ENCODE data around the gene CNNM4.

The CNNM4 gene

DNA sequence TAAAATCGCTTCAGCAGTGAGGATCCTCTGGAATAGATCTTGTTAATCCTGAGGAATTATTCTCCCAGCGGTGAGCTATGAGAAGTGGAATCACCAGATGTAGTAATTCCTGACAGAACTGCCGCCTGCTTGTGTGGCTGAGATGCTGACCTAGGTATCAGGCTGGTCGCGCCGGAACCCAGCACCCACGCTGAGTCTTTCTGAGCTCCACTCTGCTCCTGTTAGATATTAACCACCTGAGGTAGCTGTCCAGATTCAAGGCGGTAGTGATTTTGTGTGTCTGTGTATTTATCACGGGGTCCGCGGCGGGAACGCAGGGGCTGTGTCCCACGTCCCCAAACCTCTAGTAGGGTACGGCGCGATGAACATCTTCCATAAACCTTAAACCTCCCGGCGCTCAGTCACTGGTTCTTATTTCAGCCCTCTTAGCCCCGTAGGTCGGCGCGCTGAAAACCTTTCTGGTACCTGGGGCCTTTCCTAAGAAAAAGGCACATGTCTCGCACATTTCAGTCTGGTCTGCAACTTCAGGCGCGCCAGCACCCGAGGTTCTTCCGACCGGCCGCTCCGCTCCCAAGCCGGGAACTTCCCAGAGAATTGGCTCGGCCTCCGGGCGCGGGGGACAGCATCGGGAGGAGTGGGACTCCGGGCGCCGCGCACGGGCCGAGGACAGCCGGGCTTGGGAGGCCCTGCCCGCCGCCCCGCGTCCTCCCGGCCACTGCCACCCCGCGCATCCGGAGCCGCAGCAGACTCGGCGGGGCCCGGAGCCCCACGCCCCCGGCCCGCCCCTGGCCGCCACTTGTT is 54.8 kb downstream of the CNNM4 start:
- DNase-seq: no peak

DNA sequence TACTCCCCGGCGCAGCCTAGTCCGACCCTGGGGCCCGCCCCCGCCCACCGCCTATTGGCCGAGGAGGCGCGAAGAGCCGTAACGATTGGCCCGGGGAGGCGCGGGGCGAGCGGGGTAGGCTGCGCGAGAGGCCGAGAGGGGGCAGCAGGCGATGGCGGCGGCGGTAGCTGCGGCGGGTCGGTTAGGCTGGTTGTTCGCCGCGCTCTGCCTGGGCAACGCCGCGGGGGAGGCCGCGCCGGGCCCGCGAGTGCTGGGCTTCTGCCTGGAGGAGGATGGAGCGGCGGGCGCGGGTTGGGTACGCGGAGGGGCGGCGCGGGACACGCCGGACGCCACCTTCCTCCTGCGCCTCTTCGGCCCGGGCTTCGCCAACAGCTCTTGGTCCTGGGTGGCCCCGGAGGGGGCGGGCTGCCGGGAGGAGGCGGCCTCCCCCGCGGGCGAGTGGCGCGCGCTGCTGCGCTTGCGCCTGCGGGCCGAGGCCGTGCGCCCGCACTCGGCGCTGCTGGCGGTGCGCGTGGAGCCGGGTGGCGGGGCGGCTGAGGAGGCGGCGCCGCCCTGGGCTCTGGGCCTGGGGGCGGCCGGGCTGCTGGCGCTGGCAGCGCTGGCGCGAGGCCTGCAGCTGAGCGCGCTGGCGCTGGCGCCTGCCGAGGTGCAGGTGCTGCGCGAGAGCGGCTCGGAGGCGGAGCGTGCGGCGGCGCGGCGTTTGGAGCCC is 55.6 kb downstream of the CNNM4 start, which contains the start of gene CNNM3:
Gene CNNM3, plus strand, starts transcription at position 142 of the 709 bp plus-strand sequence. Its CDS starts 10 bp downstream, at position 152.
- DNase-seq: peak; percentile 98

DNA sequence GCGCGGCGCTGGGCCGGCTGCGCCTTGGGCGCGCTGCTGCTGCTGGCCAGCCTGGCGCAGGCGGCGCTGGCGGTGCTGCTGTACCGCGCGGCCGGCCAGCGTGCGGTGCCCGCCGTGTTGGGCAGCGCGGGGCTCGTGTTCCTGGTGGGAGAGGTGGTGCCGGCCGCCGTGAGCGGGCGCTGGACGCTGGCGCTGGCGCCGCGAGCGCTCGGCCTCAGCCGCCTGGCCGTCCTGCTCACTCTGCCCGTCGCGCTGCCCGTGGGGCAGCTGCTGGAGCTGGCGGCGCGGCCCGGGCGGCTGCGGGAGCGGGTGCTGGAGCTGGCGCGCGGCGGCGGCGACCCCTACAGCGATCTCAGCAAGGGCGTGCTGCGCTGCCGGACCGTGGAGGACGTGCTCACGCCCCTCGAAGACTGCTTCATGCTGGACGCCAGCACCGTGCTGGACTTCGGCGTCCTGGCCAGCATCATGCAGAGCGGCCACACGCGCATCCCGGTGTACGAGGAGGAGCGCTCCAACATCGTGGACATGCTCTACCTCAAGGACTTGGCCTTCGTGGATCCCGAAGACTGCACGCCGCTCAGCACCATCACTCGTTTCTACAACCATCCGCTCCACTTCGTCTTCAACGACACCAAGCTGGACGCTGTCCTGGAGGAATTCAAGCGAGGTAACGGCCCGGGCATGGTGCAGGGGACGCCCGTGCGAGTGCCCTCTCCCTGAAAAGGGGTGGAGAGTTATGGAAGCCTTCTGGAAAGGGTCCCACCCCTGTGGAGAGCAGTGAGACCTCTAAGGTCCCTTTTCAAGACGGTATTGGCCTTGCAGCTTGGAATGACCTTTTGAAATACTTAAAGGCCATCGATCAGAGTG is 56.4 kb downstream of the CNNM4 start:
- no peak for DNase-seq

DNA sequence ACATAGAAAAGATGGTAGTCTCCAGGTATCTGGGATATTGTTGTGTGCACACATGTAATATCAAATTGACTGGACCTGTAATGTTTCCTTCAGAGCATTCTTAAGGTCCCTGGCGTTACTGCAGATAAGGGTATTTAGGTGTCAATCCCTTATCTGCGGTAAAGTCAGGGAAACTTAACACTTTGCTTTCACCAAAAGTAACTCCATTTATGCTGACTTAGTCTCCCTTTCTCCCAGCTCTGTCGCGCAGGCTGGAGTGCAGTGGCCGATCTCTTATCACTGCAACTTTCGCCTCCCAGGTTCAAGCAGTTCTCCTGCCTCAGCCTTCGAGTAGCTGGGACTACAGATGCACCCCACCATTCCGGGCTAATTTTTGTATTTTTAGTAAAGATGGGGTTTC is 57.2 kb downstream of the CNNM4 start:
- DNase-seq: no peak

DNA sequence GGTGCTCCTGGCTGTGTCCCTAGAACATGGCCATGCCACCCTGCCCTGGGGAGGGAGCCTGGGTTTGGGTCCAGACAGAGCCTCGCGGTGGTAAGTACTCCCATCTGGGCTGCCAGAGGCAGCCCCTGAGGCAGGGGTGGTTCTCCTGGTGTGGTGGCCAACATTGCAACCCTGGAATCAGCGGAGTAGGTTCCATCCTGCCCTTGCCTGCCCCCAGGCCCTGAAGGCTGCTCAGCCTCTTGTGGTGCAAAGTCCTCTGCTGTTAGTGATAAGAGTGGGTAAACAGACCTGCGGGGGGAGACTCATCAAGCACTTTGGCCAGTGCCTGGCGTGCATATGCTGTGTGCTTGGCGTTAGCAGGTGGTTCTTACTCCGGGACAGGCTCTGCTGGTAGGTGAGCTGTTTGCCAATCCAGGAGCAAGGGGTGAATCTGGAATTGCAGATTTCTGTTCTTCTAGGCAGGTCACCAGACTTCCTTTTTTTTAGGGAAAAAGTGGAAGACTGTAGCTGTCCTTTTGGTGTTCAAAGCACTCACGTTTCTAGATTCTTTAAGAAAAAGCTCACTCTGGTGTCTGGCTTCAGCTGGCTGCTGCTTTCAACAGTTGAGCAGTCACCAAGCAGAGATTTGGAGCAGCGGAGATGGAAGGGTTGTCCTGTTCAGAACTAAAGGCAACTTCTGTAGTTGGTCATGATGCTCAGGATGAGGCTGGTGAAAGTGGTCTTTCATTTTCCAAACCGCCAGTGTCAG is 58.6 kb downstream of the CNNM4 start:
- no peak for DNase-seq

DNA sequence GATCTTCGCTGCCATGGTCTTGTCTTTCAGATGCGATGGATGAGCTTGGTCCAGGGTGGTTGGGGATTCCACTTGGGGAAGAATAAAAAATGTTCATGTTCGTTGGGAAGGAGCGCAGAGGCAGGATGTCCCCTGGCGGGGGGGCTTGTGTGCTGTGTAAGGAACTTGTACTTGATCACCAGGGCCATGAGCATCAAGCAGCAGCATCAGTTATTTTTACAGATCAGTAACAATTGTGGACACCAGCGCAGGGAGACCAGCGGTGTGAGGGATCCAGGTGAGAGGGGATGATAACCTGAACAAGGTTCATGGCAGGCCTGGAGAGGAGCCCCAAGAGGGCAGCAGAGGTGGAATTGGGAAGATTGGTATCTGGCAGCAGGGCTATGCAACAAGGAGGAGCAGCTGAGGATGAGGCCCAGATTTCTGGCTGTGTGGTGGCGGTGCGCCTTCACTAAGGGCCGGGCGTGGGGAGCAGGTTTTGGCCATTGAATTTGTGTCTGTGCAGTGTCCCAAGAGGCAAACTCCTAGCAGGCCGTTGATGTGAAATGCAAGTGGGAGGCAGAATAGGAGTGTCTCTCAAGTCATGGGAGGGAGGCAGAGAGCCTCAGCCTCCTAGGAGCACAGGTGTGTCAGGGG is 59.3 kb downstream of the CNNM4 start:
- no peak for DNase-seq

DNA sequence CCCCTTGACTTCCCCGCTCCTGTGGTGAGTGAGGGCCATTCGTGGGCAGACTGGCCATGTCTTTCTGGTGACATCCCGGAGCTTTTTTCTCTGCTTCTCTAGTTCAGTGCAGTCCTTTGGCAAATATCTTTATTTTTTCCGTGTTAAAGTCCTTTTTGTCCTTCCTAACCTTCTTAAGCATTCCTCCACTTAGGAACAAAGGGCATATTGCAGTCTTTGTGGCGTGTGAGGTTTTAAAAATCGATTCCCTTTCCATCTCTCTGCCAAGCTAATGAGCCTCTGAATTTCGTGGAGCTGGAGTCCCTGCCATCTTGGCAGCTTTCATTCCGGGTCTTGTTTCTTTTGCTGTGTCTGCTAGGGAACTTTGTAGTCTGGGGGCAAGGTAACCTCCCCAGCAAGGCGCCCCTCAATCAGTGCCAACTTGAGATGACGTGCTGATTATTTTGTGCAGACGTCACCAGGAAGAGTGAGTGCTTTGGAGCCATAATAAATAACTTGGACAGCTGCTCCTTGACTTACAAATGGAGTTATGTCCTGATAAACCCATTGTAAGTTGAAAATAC is 60.5 kb downstream of the CNNM4 start:
- DNase-seq: no peak

DNA sequence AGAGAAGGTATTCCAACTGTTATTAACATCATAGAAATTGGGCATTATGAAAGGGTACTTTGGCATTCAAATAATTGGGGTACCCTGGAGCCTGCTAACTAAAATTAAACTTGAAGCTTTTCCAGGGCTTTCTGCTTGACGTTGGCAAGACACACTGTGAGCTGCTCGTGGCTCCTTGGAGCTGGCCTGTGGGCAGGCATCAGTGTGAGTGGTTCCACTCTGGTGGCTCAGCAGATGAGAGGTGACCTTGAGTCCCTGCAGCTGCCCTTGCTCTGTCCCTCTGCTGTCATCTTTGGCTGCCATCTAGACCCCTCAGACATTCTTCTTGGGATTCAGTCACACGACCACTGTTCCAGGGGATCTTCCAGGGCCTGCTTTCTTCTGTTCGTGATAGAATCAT is 62.1 kb downstream of the CNNM4 start:
- no peak for DNase-seq

DNA sequence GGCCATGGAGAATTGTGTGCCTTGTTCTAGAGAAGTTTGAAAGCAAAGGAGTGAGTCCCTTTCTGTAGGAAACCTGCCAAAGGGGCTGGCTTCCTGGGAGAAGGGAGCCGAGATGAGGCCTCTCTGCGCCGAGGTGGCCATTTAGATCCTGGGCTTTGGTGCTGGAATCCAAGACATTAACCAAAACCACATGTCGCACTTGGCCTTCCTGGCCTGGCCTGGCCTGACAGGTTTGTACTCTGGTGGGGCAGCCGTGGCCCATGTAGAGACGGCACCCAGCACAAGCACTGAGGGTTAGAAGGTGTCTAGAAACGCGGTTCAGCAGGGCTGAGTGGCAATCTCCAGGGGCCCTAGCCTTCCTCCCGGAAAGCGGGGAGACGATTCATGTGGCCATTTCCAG is 62.5 kb downstream of the CNNM4 start:
- no peak for DNase-seq

DNA sequence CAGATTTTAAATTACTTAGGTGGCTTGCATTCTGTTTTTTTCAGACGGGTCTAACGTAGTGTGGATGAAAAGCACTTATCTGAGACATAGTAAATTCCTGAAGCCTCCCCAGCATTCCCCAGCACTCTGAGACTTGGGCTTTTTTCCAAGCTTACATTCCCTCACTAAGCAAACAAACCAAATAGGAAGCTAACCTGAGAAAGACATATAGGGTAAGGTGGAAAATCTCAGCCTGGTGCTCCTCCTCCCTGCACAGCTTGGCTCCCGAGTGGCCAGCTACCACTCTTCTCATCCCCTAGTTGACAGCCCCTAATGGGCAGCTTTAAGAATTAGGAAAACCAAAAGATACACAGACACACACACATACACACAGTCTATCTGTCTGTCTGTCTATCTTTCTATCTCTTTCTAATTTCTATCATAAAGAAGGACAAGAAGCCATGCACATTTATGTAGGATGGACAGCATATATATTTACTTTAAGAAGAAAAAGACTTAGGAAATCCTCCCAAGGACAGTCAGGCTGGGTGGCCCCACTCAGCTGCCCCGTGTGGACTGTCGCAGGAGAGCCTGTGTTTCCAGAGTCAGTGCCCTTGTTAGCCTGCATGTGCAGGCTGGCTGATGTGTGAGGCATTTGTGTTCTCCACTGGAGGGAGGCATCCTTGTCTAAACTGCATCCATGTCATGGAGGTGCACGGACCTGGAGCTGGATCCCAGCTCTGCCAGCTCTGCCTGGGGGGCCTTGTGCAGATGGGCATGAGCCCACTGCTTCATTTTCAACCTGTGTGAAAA is 63.6 kb downstream of the CNNM4 start:
- DNase-seq: no peak

DNA sequence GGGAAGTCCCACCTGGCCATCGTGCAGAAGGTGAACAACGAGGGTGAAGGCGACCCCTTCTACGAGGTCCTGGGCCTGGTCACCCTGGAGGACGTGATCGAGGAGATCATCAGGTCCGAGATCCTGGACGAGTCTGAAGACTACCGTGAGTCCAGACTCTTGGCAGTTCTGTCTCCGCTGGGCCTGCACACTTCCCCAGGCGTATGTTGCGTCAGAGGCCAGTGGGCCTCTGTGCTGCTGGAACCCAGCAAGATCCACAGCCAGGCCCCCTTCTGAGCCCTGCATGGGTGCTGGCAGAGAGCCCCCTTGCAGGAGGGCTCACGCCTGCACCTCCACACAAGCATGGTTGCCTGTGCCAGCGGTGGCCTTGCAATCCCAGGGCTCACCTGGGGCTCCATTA is 64.4 kb downstream of the CNNM4 start:
- no peak for DNase-seq

DNA sequence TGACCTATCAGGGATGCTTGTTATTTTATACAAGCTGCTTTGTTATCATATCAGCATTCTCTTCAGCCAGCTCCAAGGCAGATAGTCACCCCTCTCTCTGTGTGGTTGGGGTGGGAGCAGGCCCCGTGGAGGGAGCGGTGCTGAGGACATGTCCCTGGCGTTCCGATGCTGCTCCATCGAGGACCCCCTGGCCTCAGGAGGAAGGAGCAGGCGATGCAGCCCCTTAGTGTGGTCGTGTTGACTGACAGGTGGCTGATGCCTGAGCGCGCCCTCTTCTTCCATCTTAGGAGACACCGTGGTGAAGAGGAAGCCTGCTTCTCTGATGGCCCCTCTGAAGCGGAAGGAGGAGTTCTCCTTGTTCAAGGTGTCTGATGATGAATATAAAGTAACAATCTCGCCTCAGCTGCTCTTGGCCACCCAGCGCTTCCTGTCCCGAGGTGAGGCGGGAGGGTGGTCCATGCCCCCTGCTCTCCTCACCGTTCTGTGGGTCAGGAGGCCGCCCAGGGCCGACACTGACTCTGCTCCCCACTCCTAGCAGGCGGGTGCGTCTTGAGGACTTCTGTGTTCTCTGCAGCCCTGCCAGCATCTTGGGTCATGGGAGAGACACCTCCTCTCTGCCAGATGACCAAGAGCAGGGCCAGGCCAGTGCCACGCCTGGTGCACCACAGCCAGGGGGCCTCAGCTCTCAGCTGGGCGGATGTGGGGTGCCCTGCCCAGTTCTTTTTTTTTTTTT is 66.0 kb downstream of the CNNM4 start:
- no peak for DNase-seq

DNA sequence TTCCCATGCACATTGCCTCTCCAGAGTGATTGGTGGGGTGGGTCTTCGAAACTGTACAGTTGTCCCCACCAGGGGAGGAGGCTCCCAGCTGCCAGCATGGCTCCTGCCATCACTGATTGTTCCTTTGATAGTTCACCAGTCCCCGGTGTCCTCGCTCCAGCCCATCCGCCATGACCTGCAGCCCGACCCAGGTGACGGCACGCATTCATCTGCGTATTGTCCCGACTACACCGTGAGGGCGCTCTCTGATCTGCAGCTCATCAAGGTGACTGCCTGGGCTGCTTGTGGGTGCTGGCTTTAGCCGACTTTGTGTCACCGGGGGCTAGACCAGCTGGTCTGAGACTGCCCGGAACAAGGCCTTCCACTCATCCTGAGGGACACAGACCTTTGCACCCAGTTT is 67.7 kb downstream of the CNNM4 start:
- DNase-seq: no peak

DNA sequence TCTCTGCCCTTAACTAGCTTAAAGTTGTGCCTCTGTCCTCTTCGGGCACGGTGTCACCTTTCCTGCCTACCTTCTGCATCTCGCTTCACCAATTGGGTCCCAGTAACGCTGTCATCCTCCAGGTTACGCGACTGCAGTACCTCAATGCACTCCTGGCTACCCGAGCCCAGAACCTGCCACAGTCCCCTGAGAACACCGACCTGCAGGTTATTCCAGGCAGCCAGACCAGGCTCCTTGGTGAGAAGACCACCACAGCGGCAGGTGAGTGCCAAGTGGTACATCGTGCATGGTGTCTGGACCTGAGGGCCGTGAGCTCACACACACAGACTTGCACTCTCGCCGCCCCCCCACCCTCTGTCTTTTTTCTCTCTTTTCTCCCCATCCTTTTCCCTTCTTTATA is 68.2 kb downstream of the CNNM4 start:
- DNase-seq: no peak

DNA sequence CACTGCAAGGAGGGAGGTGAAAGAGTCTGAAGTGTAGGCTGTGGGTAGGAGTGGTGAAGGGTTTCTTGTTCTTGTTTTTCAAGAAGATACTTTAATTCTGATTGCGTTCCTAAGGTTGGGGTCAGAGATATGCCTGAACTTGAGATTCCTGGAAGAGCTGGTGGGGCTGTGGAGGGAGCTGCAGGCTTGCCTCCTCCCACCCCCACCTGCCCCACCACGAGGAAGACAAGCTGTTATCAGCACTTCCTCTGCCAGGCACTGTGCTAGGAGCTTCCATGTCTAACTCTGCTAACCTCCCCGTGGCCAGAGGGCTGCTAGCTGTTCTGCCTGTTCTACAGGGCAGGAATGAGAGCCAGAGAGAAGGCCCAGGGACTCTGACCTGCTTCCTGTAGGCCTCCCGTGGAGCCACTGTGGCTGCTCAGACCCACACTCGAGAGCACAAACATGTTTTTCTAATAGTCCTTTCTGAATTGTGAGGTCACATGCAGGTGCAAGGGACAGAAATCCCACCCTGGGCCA is 69.4 kb downstream of the CNNM4 start:
- DNase-seq: no peak

DNA sequence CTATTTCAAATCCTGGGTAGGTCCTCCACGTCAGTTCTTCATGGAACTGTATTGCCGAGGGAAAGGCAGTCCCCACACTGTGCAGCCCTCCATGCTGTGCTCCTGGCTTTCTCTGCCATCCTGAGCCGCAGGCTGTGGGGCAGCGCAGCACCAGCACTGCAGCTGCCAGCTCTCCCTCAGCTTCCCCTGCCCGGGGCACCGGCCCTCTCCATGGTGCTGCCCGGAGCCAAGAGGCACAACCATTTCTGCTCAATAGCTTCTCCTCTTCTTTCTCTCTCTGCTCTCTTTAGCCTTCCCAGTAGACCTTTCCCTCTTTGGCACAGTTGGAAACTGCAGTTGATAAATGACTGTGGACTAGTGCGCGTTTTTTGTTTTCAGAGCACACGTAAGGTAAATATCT is 71.0 kb downstream of the CNNM4 start:
- DNase-seq: no peak

DNA sequence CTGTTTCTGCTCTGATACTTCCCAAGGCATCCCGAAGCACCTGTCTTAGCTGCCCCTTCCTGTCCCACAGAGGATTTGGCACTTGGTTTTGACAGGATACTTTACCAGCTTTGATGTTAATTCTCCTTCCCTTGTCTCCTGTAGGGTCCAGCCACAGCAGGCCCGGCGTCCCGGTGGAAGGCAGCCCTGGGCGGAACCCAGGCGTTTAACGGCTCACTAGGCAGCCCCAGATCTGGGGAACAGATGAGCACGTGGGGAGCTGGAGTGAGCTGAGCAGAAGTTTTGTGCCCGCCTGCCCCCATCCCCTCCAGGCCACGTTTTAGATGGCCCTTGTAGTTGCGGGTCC is 71.7 kb downstream of the CNNM4 start:
- no peak for DNase-seq

DNA sequence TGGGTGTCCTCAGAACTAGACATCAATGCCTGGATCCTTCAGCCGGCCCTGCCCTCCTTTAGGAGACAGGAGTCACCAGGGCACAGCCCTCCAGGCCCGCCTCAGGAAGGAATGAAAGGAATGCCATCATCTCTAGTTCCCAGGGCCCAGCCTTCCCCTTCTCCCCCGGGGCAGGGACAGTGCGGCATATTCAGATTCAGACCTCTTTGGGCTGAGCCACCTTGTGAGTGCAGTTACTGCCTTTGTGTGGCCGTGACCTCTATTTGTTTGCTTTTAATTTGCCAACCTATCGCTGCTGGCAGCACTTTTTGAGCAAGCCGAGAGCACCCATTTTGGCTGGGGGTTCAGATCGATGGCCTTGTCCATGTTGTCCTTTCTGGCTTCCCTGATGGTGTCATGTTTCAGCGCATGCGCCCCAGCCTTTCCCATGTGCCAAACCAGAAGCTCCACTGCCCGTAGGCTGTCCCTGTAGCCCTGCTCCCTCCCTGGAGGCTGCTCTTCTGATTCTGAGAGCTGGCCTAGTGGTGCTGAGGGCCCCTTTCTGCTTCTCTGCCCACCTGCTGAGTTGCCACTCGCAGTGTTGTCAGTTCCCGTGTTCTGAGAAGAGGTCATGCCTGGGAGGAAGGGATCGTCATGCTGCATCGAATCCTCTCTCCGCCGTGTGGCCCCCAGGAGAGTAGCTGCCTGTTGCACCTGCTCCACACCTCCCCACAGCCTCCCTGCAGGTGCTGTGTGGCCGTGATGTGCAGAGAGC is 72.2 kb downstream of the CNNM4 start:
- DNase-seq: no peak

DNA sequence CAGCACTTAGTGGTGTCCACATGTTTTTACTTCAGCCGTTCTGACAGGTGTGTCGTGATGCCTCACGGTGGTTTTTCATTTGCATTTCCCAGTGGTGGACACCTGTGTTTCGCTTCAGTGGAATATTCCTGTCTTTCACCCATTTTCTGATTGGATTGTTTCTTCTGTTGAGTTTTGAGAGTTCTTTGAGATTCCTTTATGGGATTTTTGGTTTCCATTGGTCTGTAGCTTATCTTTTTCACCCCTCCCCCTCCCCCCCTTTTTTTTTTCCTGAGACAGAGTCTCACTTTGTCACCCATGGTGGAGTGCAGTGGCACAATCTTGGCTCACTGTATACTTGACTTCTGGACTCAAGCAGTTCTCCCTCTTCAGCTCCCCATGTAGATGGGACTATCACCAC is 75.1 kb downstream of the CNNM4 start:
- DNase-seq: no peak
